ENCODE measurements around the gene SYNE3.
"Not testable (repeated sequence)": the region's sequence is repeated elsewhere in the genome, so short reads cannot be mapped to it uniquely, and the experiment has no call there.

SYNE3 gene

DNA sequence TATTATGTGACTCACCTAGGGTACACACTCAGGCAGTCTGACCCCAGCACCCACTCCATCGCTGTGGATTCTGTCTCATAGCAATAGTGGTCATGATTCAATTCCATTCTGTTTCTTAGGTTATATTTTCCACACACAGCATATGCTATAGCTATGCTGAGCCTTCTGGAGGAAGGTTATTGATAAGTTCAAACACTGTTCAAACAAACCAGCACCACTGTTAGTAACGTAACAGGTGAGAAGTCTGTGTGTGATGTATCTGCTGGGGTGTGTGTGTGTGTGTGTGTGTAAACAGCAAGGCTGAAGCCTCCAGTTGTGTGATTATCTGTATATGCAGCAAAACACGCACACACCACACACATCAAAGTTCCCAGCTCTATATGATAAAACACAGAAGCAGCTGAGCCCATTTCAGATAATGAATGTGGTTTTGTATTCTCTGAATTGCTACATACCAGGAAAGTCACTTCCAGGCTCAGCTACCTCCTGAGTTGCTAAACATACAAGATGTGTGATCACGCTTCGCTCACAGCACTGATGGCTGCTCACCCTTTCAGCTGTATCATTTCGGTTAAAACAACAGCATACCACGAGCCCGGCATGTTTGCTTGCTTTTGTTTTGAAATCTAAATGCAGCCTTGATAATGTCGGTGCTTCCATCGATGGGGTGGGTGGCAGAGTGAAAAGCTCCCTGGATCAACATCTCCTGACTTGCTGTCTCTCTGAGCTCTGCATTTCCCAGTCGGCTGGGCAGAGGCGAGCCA lies 6.8 kb upstream of the SYNE3 start:
- FAIRE-seq, result no peak

DNA sequence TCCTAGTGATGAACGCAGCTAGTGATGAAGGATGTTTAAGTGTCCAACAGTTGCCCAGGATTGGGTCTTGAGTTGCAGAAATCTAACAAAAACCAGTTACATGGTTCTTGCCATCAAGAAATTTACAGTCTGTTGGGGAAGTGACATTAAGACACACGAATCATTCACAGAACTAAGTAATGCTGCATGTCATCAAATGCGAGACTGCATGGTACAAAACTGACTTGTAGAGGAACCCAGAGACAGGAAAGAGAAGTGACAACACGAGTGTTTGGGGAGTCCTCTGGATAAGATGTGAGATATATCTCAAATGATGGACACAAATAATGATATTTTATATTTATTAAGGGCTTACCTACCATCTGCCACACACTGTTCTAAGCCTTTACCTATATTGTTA lies 6.1 kb upstream of the SYNE3 start:
- no peak for FAIRE-seq

DNA sequence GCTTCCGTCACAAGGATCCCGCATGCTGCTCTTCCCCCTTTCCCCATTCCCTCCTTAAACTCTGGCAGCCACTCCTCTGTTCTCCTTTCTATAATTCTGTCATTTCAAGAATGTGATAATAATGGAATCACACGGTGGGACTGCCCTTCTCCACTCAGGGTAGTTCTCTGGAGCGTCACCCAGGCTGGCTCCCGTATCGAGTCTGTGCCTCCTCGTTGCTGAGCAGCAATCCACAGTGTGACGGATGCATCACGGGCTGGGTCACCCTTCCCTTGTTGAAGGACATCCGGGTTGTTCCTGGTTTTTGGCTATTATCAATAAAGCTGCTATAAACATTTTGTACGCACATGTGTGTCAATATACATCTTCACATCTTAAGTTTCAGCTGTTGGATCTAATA lies 5.7 kb upstream of the SYNE3 start:
- no peak for FAIRE-seq

DNA sequence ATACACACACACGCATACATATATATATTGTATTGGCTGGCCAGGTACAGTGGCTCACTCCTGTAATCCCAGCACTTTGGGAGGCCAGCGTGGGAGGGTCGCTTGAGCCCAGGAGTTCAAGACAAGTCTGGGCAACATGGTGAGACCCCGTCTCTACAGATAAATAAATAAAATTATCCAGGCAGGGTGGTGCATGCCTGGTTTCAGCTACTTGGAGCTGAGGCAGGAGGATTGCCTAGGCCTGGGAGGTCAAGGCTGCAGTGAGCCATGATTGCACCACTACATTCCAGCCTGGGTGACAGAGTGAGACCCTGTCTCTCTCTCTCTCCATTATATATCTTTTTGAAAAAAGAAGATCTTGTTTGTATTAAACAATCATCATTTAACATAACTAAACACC lies 4.6 kb upstream of the SYNE3 start:
- FAIRE-seq, result no peak

GRCh38 chr14:95520346-95520745 lies 3.9 kb upstream of the SYNE3 start:
- FAIRE-seq, result no peak

GRCh38 chr14:95519699-95520098 lies 3.2 kb upstream of the SYNE3 start:
- no peak for FAIRE-seq

DNA sequence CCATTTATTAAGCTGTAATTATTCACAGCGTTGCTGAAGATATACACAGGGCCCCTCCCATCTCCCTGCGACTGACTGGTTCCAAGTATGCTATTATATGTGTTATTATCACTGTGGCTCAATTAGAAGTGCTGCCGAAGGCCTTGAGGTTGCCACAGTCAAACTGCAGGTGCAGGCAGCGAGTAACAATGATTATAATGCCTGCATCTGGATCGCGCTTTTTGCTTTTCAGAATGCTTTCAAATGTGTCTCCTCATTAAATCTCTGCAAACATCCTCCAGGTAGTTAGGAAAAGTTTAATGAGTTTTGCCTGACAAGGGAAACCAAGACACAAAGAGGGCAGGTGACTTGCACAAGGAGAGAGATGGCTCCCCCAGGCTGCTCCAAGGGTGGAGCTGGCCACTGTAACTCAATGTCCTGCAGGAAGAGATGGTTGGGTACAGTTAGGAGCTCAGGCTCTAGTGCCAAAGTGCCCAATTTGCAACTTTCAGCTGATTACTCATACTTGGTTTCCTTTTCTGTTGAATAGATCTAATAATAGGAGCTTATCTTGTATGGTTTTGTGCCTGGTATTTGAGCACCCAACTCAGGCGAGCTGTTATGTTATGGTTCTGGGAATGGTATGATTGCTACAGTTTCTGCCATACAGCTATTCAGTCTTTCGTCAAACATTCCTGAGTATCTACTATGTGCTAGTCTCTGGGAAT lies 1.7 kb upstream of the SYNE3 start:
- no peak for FAIRE-seq

DNA sequence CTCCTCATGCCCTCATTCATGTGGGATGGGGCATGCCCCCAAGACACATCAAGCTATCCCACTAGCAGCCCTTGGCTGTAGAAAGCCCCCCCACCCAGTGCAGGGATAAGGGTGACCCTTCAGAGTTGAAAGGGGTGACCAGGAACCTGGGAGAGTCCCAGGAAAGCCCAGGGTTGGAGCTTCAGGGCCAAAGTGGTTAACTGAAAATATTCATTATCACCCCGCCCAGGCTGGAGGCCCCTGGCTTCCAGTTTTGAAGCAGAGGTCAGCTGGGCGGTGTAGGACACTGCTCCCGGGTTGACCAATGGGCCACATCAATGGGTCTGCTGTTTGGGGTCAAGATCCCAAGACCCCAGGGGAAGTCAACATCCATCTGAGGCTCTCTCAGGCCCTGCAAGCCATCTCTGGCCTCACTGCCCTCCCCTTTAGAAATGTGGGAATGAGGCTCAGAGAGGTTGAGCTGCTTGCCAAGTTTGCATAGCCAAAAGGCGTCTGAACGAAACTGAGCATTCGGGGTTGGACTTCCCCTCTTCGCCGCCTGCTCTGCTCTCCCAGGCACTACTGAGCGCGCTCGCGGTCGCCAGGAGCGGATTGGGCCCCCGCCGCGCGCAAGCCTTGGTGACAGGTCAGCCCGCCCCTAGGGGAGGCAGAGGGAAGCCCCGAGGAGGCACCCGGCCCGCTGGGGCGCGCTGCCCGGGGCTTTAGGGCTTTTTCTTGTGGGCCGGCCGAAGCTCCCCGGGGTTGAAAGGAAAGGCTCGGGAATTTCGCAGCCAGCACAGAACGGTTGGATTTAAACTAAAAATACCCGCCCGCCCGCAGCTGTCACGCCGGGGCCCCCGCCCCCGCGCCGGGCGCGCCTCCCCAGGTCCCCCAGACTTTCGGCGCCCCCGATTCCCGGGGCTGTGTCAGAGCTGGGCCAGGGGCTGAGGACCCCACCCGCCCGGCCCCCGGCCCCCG lies 576 bp downstream of the SYNE3 start:
- no peak for FAIRE-seq

- no peak for FAIRE-seq
Measured at GRCh38 chr14:95515080-95515489, 1.4 kb downstream of the SYNE3 start.

DNA sequence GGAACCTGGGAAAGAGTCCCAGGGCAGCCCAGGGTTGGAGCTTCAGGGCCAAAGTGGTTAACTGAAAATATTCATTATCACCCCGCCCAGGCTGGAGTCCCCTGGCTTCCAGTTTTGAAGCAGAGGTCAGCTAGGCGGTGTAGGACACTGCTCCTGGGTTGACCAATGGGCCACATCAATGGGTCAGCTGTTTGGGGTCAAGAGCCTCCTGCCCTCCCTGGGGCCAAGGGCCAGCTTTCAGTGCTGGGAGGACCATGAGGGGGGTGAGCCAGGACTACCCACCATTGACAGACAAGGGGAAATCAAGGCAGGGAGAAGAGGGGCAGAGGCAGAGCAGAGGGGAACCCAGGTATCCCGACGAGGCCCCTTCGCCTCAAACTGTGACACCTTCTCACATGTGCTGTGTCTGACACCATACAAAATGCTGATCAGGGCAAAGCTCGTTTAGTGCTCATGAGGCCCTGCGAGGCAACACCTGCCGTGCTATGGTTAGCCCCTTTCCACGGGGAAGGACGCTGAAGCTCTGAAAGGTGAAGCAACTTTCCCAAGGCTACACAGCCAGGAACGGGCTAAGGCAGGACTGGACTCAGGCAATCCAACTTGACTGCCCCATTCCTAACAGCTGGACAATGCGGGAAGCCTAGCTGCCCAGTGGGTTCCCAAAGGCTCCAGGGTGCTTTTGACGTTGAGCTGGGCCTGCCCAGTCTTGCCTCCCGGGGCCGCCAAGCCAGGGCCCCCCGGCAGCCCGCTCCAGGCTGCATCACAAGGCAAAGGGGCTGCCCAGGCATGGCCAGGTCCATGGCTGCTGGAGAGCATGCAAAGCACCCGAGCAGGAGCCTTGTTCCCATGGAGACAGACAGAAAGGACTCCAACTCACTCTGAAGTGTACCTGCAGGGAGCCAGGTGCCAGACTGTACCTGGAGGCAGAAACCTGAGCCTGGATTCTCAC lies 2.0 kb downstream of the SYNE3 start:
- FAIRE-seq, result no peak

- FAIRE-seq, result no peak
Measured at GRCh38 chr14:95513291-95513690, 3.2 kb downstream of the SYNE3 start.

- FAIRE-seq, result no peak
Measured at GRCh38 chr14:95511687-95512086, 4.8 kb downstream of the SYNE3 start.

DNA sequence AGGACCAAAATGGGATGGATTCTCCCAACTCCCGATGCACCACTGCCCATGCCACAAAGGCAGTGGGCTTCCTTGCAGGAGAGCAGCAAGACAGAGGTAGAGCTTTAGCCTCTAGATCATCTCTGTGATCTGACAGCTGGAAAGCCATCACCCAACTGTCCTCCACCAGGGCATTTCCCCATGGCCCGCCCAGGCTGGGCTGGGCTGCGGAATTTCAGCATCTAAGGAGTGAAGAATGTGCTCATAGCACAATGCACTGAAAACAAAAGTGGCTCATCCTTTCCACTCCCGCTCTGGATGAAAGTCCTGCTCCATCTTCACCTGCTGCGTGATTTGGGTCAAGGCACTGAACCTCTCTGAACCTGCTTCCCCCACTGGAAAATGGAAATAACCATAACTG lies 5.6 kb downstream of the SYNE3 start:
- no peak for FAIRE-seq

DNA sequence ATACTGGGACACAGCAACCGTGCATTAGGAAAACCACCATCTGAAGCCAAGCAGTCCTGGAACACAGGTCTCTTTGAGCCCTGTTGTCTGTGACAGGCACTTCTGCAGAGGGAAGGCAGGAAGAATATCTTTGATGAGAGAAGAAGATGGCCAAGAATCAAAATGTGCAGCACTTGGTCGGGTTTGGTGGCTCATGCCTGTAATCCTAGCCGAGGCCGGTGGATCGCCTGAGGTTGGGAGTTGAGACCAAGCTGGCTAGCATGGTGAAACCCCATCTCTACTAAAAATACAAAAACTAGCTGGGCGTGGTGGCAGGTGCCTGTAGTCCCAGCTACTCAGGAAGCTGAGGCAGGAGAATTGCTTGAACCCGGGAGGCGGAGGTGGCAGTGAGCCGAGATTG lies 6.1 kb downstream of the SYNE3 start:
- FAIRE-seq, result not testable (repeated sequence)

- FAIRE-seq, result no peak
Measured at GRCh38 chr14:95509495-95509894, 7.0 kb downstream of the SYNE3 start.

DNA sequence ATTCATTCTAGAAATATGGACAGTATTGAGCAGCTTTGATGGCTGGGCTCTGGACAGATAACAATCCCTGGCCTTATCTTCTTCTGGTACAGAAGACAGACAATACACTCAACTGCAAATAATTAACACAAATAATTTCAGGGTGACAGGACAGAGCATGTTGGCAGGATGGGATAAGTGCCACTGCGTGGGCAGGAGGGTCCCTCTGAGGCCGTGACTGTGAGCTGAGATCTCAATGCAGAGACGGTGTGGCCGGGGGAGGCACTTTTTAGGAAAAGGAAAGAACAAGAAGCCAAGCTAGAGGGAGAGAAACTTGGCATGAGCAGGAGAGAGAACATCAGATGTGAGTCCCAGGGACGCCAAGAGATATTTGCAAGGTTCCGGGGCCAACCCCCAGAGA lies 8.1 kb downstream of the SYNE3 start:
- FAIRE-seq, result no peak

DNA sequence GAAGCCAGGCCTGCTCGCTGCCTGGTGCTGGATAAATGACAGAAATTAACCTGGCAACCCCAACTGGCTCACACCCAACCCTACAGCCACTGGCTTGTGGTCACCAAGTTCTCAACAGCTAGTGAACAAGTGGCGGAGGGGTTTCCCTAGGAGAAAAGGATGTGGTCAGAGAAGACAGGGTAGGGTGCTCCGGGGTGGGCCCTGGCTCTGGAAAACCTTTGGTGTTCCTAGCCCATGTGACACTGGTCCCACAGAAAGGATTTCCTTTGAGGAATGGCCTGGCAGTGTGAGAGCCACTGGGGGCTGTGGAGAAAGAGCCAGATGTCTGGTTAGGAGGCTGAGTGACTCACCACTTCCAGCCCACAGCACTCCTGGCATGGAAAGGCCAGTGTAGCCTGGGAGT lies 8.7 kb downstream of the SYNE3 start:
- FAIRE-seq, result no peak

- no peak for FAIRE-seq
Measured at GRCh38 chr14:95507174-95507573, 9.3 kb downstream of the SYNE3 start.

- FAIRE-seq, result no peak
Measured at GRCh38 chr14:95505030-95505589, 11.3 kb downstream of the SYNE3 start.

DNA sequence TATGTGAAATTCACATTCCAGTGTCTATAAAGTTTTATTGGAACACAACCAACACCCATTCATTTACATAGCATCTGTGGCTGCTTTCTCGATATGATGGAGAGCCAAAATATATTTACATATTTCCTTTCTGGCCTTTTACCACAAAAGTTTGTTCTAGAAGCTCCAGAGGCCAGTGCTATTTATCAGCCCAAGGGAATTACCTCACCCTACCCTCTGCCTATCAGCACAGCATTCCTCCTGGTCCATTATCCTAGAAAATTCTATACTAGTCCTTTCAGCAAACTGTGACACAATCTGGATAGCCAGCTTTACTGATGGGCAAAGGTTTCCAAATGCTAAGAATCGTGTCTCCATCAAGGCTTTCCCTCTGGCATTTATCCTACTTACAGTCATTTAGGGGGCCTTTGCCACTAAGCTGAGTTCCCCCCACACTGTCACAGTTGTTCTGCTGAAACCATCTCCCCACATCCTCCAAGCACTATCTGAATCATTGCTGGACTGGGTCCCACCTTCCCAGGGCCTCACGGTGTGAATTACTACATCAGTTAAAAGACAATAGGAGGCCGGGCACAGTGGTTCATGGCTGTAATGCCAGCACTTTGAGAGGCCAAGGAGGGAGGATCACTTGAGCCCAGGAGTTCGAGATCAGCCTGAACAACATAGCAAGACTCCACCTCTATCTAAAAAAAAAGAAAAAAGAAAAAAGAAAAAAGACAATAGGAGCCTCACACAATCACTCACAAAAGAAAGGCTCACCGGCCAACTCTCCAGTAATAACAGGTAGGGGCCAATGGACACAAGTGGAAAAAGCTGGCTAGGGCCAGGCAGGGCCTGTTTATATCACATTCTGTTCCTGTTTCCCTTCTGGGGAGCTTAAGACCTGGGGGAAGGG lies 12.1 kb downstream of the SYNE3 start:
- no peak for FAIRE-seq

Data from endometrium (tissue), 2 donors.